Adrenal gland (tissue), 5 donors: ENCODE data around the gene RYR2.

Experiments
- POLR2A ChIP-seq, 2 donors: fragments of 450-650 bp; IDR thresholded peaks; one replicate each; pipeline ENCODE4 v1.6.1; 2017; ENCODE audit warnings: antibody characterized with exemption in 2 of 2, mild to moderate bottlenecking in 2 of 2, moderate library complexity in 1 of 2
- TF ChIP-seq, protein P1 (sequence below), 6 experiments: fragments of 450-650 bp in 4 of 6; fragments of 200-600 bp in 2 of 6; sonication (generic) in 1 of 6; IDR thresholded peaks; 1 replicate in 5 of 6; 2 replicates in 1 of 6; pipeline versions ENCODE4 v1.5.1 to v1.8.0; 2016 to 2021; ENCODE audit warnings: antibody characterized with exemption in 6 of 6, mild to moderate bottlenecking in 2 of 6, moderate library complexity in 1 of 6
- donor health status: DM: no; HTN: no; CAD: no.

DNA sequence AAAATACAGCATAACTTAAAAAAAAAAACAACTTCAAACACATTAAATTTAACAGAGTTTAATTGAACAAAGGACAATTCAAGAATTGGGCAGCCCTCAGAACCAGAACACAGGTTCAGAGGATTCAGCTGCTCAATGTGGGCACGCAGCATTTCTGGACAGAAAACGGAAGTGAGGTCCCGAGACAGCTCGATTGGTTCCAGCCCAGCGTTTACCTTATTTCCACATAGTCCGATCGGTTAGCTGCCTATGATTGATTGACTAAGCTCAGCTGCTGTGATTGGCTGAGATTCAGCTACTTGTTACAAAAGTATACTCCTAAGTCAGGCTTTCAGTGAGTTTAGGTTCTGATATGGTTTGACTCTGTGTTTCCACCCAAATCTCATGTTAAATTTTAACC lies 815.5 kb downstream of the RYR2 start:
- TF ChIP-seq, protein P1, sequence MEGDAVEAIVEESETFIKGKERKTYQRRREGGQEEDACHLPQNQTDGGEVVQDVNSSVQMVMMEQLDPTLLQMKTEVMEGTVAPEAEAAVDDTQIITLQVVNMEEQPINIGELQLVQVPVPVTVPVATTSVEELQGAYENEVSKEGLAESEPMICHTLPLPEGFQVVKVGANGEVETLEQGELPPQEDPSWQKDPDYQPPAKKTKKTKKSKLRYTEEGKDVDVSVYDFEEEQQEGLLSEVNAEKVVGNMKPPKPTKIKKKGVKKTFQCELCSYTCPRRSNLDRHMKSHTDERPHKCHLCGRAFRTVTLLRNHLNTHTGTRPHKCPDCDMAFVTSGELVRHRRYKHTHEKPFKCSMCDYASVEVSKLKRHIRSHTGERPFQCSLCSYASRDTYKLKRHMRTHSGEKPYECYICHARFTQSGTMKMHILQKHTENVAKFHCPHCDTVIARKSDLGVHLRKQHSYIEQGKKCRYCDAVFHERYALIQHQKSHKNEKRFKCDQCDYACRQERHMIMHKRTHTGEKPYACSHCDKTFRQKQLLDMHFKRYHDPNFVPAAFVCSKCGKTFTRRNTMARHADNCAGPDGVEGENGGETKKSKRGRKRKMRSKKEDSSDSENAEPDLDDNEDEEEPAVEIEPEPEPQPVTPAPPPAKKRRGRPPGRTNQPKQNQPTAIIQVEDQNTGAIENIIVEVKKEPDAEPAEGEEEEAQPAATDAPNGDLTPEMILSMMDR (IDR thresholded peaks at IDR 0.05), result no peak
- TF ChIP-seq POLR2A (IDR thresholded peaks at IDR 0.05), result no peak
